MM.1S (cell line): ENCODE measurements around the gene ZNRF1.
"Not testable (repeated sequence)": the region's sequence is repeated elsewhere in the genome, so short reads cannot be mapped to it uniquely, and the experiment has no call there.

Experiments used
- CTCF ChIP-seq: fragments of 300-600 bp; sonication (generic); IDR thresholded peaks from 2 replicates; pipeline ENCODE4 v1.5.1; 2016; ENCODE audit warnings: antibody characterized with exemption, low read length, mixed read lengths
- EZH2 ChIP-seq: fragments of 300-600 bp; sonication (generic); optimal IDR thresholded peaks from 2 replicates; pipeline ENCODE3; 2017; ENCODE audit warnings: low read depth, mild to moderate bottlenecking, antibody characterized with exemption, low read length, mixed read lengths

- TF ChIP-seq CTCF, EZH2: not testable (repeated sequence)
These were observed 92.8 kb downstream of the ZNRF1 start for GRCh38 chr16:75091619-75092018.
